ENCODE measurements around the gene NNAT.

The NNAT gene

GRCh38 chr20:37501940-37502339, 19.1 kb upstream of the NNAT start:
- DNase-seq (ENCODE audit: extremely low read depth in 1 of 2, low read depth in 1 of 2), result no peak

DNA sequence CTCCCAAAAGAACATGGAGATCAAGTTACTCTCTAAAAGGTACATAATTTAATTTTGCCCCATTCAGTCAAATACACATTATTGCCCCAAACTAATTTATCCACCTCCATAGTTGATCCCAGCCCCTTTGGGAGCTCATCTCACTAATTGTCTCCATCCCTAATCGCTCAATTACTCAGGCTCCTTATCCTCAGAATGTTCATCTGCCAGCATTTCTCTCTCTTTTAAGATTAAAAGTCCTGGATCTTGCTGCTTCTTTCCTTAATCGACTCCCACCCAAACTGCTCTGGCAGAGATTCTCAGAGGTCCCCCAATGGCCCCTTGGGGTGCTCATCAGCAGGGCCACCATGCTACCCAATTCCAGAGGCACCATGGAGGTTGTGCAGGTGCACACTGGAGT, 18.4 kb upstream of the NNAT start:
- no peak for DNase-seq (ENCODE audit: extremely low read depth in 1 of 2, low read depth in 1 of 2)

GRCh38 chr20:37503256-37503927, 17.7 kb upstream of the NNAT start:
- DNase-seq (ENCODE audit: extremely low read depth in 1 of 2, low read depth in 1 of 2), result no peak

DNA sequence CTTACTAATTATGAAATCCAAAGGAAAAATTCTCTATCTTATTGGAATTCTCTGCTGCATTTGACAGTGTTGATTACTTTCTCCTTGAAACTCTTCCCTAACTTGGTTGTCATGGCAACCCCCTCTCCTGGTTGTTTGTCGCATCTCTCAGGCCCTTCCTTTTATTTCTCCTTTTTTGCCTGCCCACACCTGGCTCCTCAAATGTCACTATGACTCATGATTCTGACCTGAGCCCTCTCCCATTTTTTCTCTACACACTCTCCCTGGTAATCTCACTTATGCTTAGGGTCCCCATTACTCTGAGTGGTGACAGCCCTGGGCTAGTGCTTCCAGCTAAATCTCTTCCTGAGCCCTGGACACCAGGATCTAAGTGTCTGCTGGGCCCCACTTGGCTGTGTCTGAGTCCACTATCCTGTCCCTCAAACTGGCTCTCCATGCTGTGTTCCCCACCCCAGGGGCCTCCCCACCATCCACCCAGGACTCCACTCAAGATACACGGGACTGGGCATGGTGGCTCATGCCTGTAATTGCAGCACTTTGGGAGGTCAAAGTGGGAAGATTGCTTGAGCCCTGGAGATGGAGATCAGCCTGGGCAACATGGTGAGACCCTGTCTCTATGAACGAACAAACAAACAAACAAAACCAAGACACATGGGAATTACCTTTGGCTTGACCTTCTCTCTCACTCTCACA, 16.5 kb upstream of the NNAT start:
- DNase-seq (ENCODE audit: extremely low read depth in 1 of 2, low read depth in 1 of 2), result no peak

GRCh38 chr20:37505263-37506151, 15.5 kb upstream of the NNAT start:
- no peak for DNase-seq (ENCODE audit: extremely low read depth in 1 of 2, low read depth in 1 of 2)

GRCh38 chr20:37506152-37506725, 14.8 kb upstream of the NNAT start:
- no peak for DNase-seq (ENCODE audit: extremely low read depth in 1 of 2, low read depth in 1 of 2)

DNA sequence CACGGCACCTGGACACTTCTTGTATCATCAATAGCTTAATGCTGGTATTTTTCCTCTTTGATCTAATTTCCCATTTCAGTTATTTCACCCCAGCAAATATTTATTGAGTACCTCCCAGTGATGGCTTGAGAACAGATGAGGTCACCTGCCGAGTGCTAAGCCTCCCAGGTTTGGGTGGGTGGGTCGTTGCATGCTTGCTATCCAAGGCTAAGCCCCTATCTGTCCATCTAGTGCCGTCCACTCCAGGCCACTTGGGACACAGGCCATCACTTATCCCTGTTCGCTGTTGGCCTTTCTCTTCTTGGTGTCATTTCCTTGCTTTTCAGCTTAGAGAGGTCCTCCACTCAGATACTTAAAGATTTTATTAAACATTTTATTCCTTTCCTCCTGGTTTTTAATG, 10.8 kb upstream of the NNAT start:
- DNase-seq (ENCODE audit: extremely low read depth in 1 of 2, low read depth in 1 of 2), result no peak

DNA sequence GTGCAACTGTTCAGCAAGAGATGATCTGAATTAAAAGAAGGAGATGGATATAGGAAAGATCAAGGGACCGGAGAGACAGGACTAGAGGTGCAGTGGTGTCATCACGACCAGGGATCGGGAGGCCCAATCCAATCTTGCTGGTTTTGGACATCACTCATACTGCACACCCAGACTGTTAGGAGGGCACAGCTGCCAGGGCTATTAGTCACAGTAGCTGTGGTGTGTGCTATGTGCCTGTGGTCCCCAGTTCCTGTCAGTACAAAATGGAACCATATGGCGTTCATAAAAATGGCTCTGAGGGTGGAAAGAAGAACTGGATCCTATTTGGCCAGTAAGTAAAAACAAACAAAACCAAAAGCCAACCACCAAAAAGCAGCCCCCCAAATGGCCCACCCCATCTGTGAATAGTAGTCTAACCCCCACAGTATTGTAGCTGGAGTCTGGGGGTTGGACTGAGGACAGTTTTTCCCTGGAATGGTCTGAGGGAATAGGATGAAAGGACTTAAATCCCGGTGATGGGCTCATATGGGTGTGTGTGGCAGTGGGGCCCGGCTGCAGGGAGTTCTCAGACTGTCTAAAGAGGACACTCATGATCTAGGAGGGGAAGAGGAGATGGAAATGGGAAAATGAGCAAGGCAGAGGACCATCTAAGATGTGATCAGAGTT, 9.3 kb upstream of the NNAT start:
- DNase-seq (ENCODE audit: extremely low read depth in 1 of 2, low read depth in 1 of 2), result no peak

DNA sequence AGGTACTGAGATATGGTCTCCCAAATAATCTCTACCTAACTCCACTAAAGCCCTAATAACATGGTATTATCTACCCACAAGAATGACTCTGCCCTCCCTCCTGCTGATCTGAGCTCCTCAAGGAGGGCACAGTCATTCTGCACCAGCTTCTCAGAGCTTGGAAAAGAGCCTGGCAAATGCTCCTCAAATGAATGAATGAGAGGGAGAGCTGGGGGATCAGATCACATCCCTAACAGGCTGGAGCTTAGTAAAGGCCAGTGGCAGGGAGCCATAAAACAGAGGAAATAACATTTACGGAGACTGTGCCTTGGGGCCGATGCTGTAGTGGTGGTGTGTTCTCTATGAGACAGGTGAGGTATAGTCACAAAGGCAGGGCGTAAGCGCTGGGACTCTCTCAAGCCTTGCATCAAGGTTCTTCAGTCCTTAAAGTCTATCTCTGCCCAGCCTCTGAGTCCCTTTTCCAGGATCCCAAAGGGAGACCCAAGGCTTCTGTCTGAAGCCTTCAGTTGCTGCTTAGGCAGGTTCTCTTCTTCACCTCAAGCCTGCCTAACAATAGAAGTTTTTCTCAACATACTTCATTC, 7.2 kb upstream of the NNAT start:
- DNase-seq (ENCODE audit: extremely low read depth in 1 of 2, low read depth in 1 of 2), result no peak

DNA sequence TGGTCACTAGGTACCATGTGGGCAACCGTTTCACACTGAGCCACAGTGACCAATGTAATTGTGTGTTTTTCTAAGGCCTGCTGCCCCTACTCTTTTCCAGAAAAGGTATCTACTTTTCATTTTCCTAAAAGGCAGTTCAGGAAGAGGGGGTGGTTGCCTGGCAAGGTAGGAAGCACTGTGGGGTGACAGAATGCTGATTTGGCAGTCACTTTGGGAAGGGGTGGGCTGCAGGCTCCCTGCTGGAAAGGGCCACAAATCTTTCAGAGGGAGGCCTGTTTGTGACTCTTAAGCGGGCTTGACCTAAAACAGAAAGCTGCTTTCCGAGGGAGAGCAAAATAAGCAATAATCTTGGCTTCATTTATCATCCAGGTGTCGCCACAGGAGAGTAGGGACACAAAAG, 5.2 kb upstream of the NNAT start:
- no peak for DNase-seq (ENCODE audit: extremely low read depth in 1 of 2, low read depth in 1 of 2)

- DNase-seq (ENCODE audit: extremely low read depth in 1 of 2, low read depth in 1 of 2), result no peak
These were observed 4.0 kb upstream of the NNAT start for GRCh38 chr20:37516811-37517750.

DNA sequence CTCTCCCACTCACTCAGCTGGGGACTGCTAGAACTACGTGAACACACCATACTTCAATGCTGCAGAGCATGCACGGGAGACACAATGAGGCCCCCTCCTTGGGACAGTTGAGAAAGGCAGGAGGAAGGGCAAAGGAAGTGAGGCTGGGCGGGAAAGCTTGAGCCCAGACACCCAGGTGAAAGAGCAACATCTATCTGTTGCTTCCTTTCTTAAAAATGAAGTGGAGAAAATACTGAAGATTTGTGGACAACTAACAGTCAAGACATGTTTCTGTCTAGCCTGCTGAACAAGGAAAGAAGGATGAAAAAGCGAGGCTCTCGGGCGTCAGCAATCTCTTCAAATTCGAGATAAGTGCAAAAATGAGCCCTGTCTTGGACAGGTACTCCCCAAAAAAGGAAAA, 3.0 kb upstream of the NNAT start:
- DNase-seq (ENCODE audit: extremely low read depth in 1 of 2, low read depth in 1 of 2), result no peak

DNA sequence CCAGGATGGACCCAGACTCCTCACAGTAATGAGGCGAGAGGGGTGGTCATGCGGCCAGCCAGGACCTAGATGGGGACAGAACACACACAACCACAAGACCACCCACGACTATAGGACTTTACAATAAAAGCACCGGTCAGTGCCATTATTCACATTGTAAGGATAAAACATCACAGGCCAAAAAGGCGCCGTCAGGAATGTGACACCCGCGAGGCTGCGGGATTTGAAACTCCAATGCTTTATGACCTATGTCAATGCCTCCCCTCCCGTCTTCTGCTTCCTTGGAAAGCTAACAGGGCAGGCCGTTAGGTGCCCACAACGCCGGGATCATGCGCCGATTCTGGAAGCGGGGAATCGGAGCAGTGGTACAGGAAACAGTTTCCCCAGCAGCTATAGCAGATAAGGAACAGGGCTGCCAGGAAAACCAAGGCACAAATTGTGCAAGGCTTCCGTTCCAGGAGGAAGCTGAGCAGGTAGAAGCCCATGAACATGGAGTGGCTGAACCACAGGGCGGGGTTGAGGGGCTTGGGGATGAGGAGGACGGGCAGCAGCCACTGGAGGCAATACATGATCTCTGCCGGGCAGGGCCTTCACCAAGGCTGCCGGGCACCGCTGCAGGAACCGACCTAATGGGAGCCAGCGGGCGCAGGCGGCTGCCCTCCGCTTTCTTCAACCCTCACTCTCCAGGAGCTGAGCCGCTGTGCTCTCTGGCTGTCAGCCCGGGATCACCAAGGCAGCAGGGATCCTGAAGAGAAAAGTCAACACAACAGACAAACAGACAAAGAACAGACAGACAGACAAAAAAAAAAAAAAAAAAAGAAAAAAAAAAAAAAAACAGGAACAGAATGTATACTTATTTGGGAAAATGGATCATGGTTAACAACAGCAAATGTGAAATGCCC, 2.2 kb upstream of the NNAT start:
- DNase-seq (ENCODE audit: extremely low read depth in 1 of 2, low read depth in 1 of 2), result no peak

- no peak for DNase-seq (ENCODE audit: extremely low read depth in 1 of 2, low read depth in 1 of 2)
These were observed 1.3 kb upstream of the NNAT start for GRCh38 chr20:37519508-37520418.

- no peak for DNase-seq (ENCODE audit: extremely low read depth in 1 of 2, low read depth in 1 of 2)
These were observed 563 bp upstream of the NNAT start for GRCh38 chr20:37520419-37520955.

GRCh38 chr20:37522260-37523011, 1.4 kb downstream of the NNAT start:
- no peak for DNase-seq (ENCODE audit: extremely low read depth in 1 of 2, low read depth in 1 of 2)

Data from activated CD8-positive, alpha-beta memory T cell treated with anti-CD3 and anti-CD28 coated beads for 1 hour (primary cell).